Ureter (tissue), 1 donor: ENCODE measurements around the gene PFN3. TPM values are rescaled to one million over a fixed set of nuclear protein-coding genes. Genes with fewer than 3 reads are reported as not detected.
A peak's percentile ranks its signal among the peaks of the same experiment; 100 is the strongest.
"Not testable (repeated sequence)": the region's sequence is repeated elsewhere in the genome, so short reads cannot be mapped to it uniquely, and the experiment has no call there.

Experiments used
- DNase-seq: peaks from one replicate; pipeline ENCODE4 v3.0.0-alpha.2; 2020; ENCODE audit warnings: low spot score
- total RNA-seq: library from RNA; stranded (reverse); gene quantifications from one replicate; pipeline ENCODE4 v1.2.4, GENCODE V29; 2023
- donor health status: DM: yes; HTN: yes; CAD: no.

PFN3 gene
- total RNA-seq, 1 donor from 2014 or later = not detected

- DNase-seq = no peak
Observed at GRCh38 chr5:177361418-177362291, 38.8 kb downstream of the PFN3 start.

- DNase-seq = not testable (repeated sequence)
Observed at GRCh38 chr5:177360740-177361139, 39.7 kb downstream of the PFN3 start.

- DNase-seq = no peak
Observed at GRCh38 chr5:177359860-177360259, 40.6 kb downstream of the PFN3 start.

- no peak for DNase-seq
Observed at GRCh38 chr5:177359451-177359851, 41.0 kb downstream of the PFN3 start.

- no peak for DNase-seq
Observed at GRCh38 chr5:177358370-177358819, 42.1 kb downstream of the PFN3 start.

GRCh38 chr5:177357459-177358351 is 42.8 kb downstream of the PFN3 start, which contains the start of gene RGS14:
Gene RGS14, plus strand, starts transcription at chr5:177357924. Its CDS starts 101 bp downstream, at chr5:177358025.
- DNase-seq = no peak

- no peak for DNase-seq
Observed at GRCh38 chr5:177357146-177357458, 43.4 kb downstream of the PFN3 start.

GRCh38 chr5:177356746-177357145 is 43.7 kb downstream of the PFN3 start:
- DNase-seq = no peak

GRCh38 chr5:177355868-177356168 is 44.6 kb downstream of the PFN3 start:
- DNase-seq = no peak

- DNase-seq = no peak
Observed at GRCh38 chr5:177355162-177355867, 45.1 kb downstream of the PFN3 start.

- no peak for DNase-seq
Observed at GRCh38 chr5:177354711-177355110, 45.8 kb downstream of the PFN3 start.

GRCh38 chr5:177354256-177354655 is 46.2 kb downstream of the PFN3 start:
- no peak for DNase-seq

GRCh38 chr5:177353093-177353492 is 47.4 kb downstream of the PFN3 start:
- no peak for DNase-seq

GRCh38 chr5:177351392-177352329 is 48.8 kb downstream of the PFN3 start, which contains the start of gene LMAN2:
Gene LMAN2, minus strand, starts transcription at chr5:177351668. Its CDS starts 21 bp downstream, at chr5:177351647.
- DNase-seq = peak; percentile 95

- no peak for DNase-seq
Observed at GRCh38 chr5:177350776-177351391, 49.6 kb downstream of the PFN3 start.

Other genes with a start within 250 kb of the PFN3 start
- 14.9 TPM for gene RAB24, start 96.9 kb downstream of the PFN3 start, total RNA-seq
- gene PRELID1, start 96.9 kb downstream of the PFN3 start, total RNA-seq = 121 TPM
- gene MXD3, start 88.8 kb downstream of the PFN3 start, total RNA-seq = 7.8 TPM
- 129 TPM for gene LMAN2, start 49.0 kb downstream of the PFN3 start, total RNA-seq
- gene RGS14, start 42.7 kb downstream of the PFN3 start, total RNA-seq = 17.3 TPM
- gene SLC34A1, start 16.2 kb downstream of the PFN3 start, total RNA-seq = not detected
- 1.3 TPM for gene F12, start 8.9 kb upstream of the PFN3 start, total RNA-seq
- gene GRK6, start 26.0 kb upstream of the PFN3 start, total RNA-seq = 30.8 TPM
- 2.6 TPM for gene PRR7, start 46.2 kb upstream of the PFN3 start, total RNA-seq
- 41.5 TPM for gene DBN1, start 73.0 kb upstream of the PFN3 start, total RNA-seq
- 218 TPM for gene PDLIM7, start 96.9 kb upstream of the PFN3 start, total RNA-seq
- 7.9 TPM for gene DOK3, start 109.2 kb upstream of the PFN3 start, total RNA-seq
- gene DDX41, start 116.3 kb upstream of the PFN3 start, total RNA-seq = 89.1 TPM
- gene FAM193B, start 153.9 kb upstream of the PFN3 start, total RNA-seq = 76.0 TPM
- gene TMED9, start 191.5 kb upstream of the PFN3 start, total RNA-seq = 137 TPM
- gene B4GALT7, start 199.5 kb upstream of the PFN3 start, total RNA-seq = 45.7 TPM